K562 (cell line): ENCODE measurements around the gene SPATA2. TPM values are rescaled to one million over a fixed set of nuclear protein-coding genes. Genes with fewer than 3 reads are reported as not detected.

Source experiments
- CREB5 ChIP-seq: fragments of 250-450 bp; sonication (Bioruptor Pico); IDR thresholded peaks from 2 replicates; pipeline ENCODE4 v1.5.0; 2020; ENCODE audit warnings: mild to moderate bottlenecking
- GABPB2 ChIP-seq: fragments of 250-450 bp; sonication (Bioruptor Pico); conservative IDR thresholded peaks from 2 replicates; pipeline ENCODE4 v1.5.1; 2021; ENCODE audit warnings: mild to moderate bottlenecking
- HBP1 ChIP-seq: fragments of 450-650 bp; formaldehyde crosslinking; IDR thresholded peaks from 2 replicates; pipeline ENCODE4 v1.4.0; 2022; ENCODE audit warnings: missing genetic modification characterization
- KAT2B ChIP-seq: IDR thresholded peaks from one replicate; pipeline ENCODE4 v1.6.1; 2012; ENCODE audit warnings: low read depth, mild to moderate bottlenecking, control low read depth, inconsistent platforms, low read length, moderate library complexity
- KLF6 ChIP-seq: fragments of 250-450 bp; sonication (Bioruptor Pico); IDR thresholded peaks from 2 replicates; pipeline ENCODE4 v1.4.0; 2020; ENCODE audit warnings: mild to moderate bottlenecking, moderate library complexity, borderline replicate concordance
- MAFF ChIP-seq: IDR thresholded peaks from 2 replicates; pipeline ENCODE4 v1.6.1; 2012; ENCODE audit warnings: low read length, improper control_type of control experiment
- NCOA4 ChIP-seq: fragments of 450-650 bp; IDR thresholded peaks from 2 replicates; pipeline ENCODE4 v1.6.1; 2018; ENCODE audit warnings: mild to moderate bottlenecking; ENCODE audit not compliant: partially characterized antibody
- REST ChIP-seq, 2 experiments: fragments of 450-650 bp; formaldehyde crosslinking in 1 of 2; IDR thresholded peaks; 2 replicates each; pipeline versions ENCODE4 v1.4.0 to v1.6.1; 2014 to 2020; ENCODE audit warnings: mild to moderate bottlenecking in 2 of 2, borderline replicate concordance in 1 of 2, low read depth in 1 of 2
- TCFL5 ChIP-seq: fragments of 250-450 bp; sonication (Bioruptor Pico); conservative IDR thresholded peaks from 2 replicates; pipeline ENCODE4 v1.6.1; 2021; ENCODE audit warnings: mild to moderate bottlenecking, moderate library complexity, matching md5 sums
- USF2 ChIP-seq: sonication (generic); formaldehyde crosslinking; IDR thresholded peaks from 2 replicates; pipeline ENCODE4 v1.5.0; 2020; ENCODE audit warnings: missing genetic modification reagents
- ZBTB12 ChIP-seq: fragments of 250-450 bp; sonication (Bioruptor Pico); IDR thresholded peaks from 2 replicates; pipeline ENCODE4 v1.4.0; 2020
- polyA plus RNA-seq, 8 experiments: library from polyadenylated mRNA; depleted of rRNA in 4 of 8; stranded (reverse) in 5 of 8; unstranded in 3 of 8; fragments of >200 nt; fragmentation: Nextera tagmentation in 2 of 8; fragmentation: Illumina TruSeq in 1 of 8; extraction: Ambion mirVana in 2 of 8; extraction: Trizol in 1 of 8; gene quantifications; 2 replicates each; pipeline versions ENCODE4 v1.2.1 to v1.2.3, GENCODE V29; 2011 to 2014; ENCODE audit warnings: inconsistent platforms in 1 of 8, missing spikeins in 1 of 8
- total RNA-seq, 7 experiments: library from RNA; depleted of rRNA in 6 of 7; stranded (reverse); fragments of >200 nt in 6 of 7; fragmentation: Illumina TruSeq in 2 of 7; extraction: Trizol in 2 of 7; gene quantifications; 2 replicates each; pipeline versions ENCODE4 v1.2.1 to v1.2.3, GENCODE V29; 2011 to 2021; ENCODE audit warnings: low replicate concordance in 1 of 7

SPATA2 gene
- total and polyA plus RNA-seq, 9 of the 15 experiments (the other 6 are each of a cell fraction or from before 2014, with no cell fraction given) = 0.46 to 8.2 (median 2.7) TPM

- TF ChIP-seq CREB5 (CRISPR knock-in tag) = no peak
- TF ChIP-seq KAT2B = no peak
- TF ChIP-seq REST (IDR thresholded peaks at IDR 0.05; ENCODE audit: borderline replicate concordance) = peak; percentile 87
- TF ChIP-seq REST (CRISPR knock-in tag; IDR thresholded peaks at IDR 0.05; ENCODE audit: low read depth) = no peak
- TF ChIP-seq HBP1 = no peak
- TF ChIP-seq NCOA4 = no peak
- TF ChIP-seq USF2 = no peak
- TF ChIP-seq MAFF = no peak
- TF ChIP-seq KLF6 (CRISPR knock-in tag) = no peak
- TF ChIP-seq ZBTB12 (CRISPR knock-in tag) = no peak
- TF ChIP-seq GABPB2 (CRISPR knock-in tag) = no peak
- TF ChIP-seq TCFL5 (CRISPR knock-in tag) = no peak
Measured at GRCh38 chr20:49916146-49917002, 1.0 kb upstream of the SPATA2 start (continued).
